ENCODE measurements around the gene GALNT2.

Gene GALNT2

GRCh38 chr1:230197644-230198567 lies 130.9 kb downstream of the GALNT2 start:
- 96% methylated on average over 41 of the region's 41 CpGs for WGBS

GRCh38 chr1:230199034-230199433 lies 132.0 kb downstream of the GALNT2 start:
- WGBS, result 95% methylated on average over 6 of the region's 7 CpGs
- H3K27me3 ChIP-seq (ENCODE audit: insufficient read depth, low read length), result no peaks in the 10 kb centered on the region
- H3K4me1 ChIP-seq (ENCODE audit: insufficient read depth, low read length), result no peaks in the 10 kb centered on the region; the same call in 1 of the 2 replicates
- no peak overlapping the region for H3K27ac ChIP-seq (ENCODE audit: low read depth, low read length)
- no peak overlapping the region for H3K4me3 ChIP-seq (ENCODE audit: low read length)
- no peak overlapping the region for H3K9ac ChIP-seq (ENCODE audit: low read depth, low read length)
- no peaks in the 10 kb centered on the region for H3K9me3 ChIP-seq (ENCODE audit: insufficient read depth, low read depth, low read length)
- H3K36me3 ChIP-seq (ENCODE audit: insufficient read depth, low read length), result peaks cover 5% of the 10 kb centered on the region; the same call in 1 of the 2 replicates

More at GRCh38 chr1:230197644-230198567, 130.9 kb downstream of the GALNT2 start:
- H3K9me3 ChIP-seq (ENCODE audit: insufficient read depth, low read depth, low read length), result no peaks in the 10 kb centered on the region
- H3K27me3 ChIP-seq (ENCODE audit: insufficient read depth, low read length), result no peaks in the 10 kb centered on the region
- H3K27ac ChIP-seq (ENCODE audit: low read depth, low read length), result no peak overlapping the region
- H3K36me3 ChIP-seq (ENCODE audit: insufficient read depth, low read length), result no peaks in the 10 kb centered on the region; the same call in 1 of the 2 replicates
- peaks cover 1% of the 10 kb centered on the region; the same call in 1 of the 2 replicates for H3K4me1 ChIP-seq (ENCODE audit: insufficient read depth, low read length)
- no peak overlapping the region for H3K9ac ChIP-seq (ENCODE audit: low read depth, low read length)
- no peak overlapping the region for H3K4me3 ChIP-seq (ENCODE audit: low read length)

- no peaks in the 10 kb centered on the region for H3K27me3 ChIP-seq (ENCODE audit: insufficient read depth, low read length)
- peaks cover 7% of the 10 kb centered on the region for H3K36me3 ChIP-seq (ENCODE audit: insufficient read depth, low read length)
- H3K4me3 ChIP-seq (ENCODE audit: low read length), result no peak overlapping the region
- H3K4me1 ChIP-seq (ENCODE audit: insufficient read depth, low read length), result no peaks in the 10 kb centered on the region; the same call in 1 of the 2 replicates
- H3K9ac ChIP-seq (ENCODE audit: low read depth, low read length), result no peak overlapping the region
- no peak overlapping the region for H3K27ac ChIP-seq (ENCODE audit: low read depth, low read length)
- H3K9me3 ChIP-seq (ENCODE audit: insufficient read depth, low read depth, low read length), result no peaks in the 10 kb centered on the region
- 96% methylated on average over 4 of the region's 4 CpGs for WGBS
Measured at GRCh38 chr1:230199554-230199953, 132.5 kb downstream of the GALNT2 start.

- 95% methylated on average over 9 of the region's 9 CpGs for WGBS
Measured at GRCh38 chr1:230200276-230200675, 133.2 kb downstream of the GALNT2 start.

GRCh38 chr1:230201445-230201844 lies 134.4 kb downstream of the GALNT2 start:
- H3K9ac ChIP-seq (ENCODE audit: low read depth, low read length), result no peak overlapping the region
- H3K36me3 ChIP-seq (ENCODE audit: insufficient read depth, low read length), result peaks cover 14% of the 10 kb centered on the region
- H3K27ac ChIP-seq (ENCODE audit: low read depth, low read length), result no peak overlapping the region
- WGBS, result 92% methylated on average over 9 of the region's 9 CpGs
- H3K4me1 ChIP-seq (ENCODE audit: insufficient read depth, low read length), result no peaks in the 10 kb centered on the region; the same call in 1 of the 2 replicates
- H3K9me3 ChIP-seq (ENCODE audit: insufficient read depth, low read depth, low read length), result no peaks in the 10 kb centered on the region
- no peak overlapping the region for H3K4me3 ChIP-seq (ENCODE audit: low read length)
- no peaks in the 10 kb centered on the region for H3K27me3 ChIP-seq (ENCODE audit: insufficient read depth, low read length)

More at GRCh38 chr1:230200276-230200675, 133.2 kb downstream of the GALNT2 start:
- H3K27ac ChIP-seq (ENCODE audit: low read depth, low read length), result no peak overlapping the region
- H3K9ac ChIP-seq (ENCODE audit: low read depth, low read length), result no peak overlapping the region
- H3K4me1 ChIP-seq (ENCODE audit: insufficient read depth, low read length), result no peaks in the 10 kb centered on the region; the same call in 1 of the 2 replicates
- H3K27me3 ChIP-seq (ENCODE audit: insufficient read depth, low read length), result no peaks in the 10 kb centered on the region
- no peaks in the 10 kb centered on the region for H3K9me3 ChIP-seq (ENCODE audit: insufficient read depth, low read depth, low read length)
- H3K4me3 ChIP-seq (ENCODE audit: low read length), result no peak overlapping the region
- H3K36me3 ChIP-seq (ENCODE audit: insufficient read depth, low read length), result peaks cover 14% of the 10 kb centered on the region

GRCh38 chr1:230204842-230205241 lies 137.8 kb downstream of the GALNT2 start:
- Histone ChIP-seq H3K4me3 (ENCODE audit: low read length) (no peak overlapping the region), H3K9me3 (ENCODE audit: insufficient read depth, low read depth, low read length) (no peaks in the 10 kb centered on the region), H3K36me3 (ENCODE audit: insufficient read depth, low read length) (peaks cover 14% of the 10 kb centered on the region), H3K4me1 (ENCODE audit: insufficient read depth, low read length) (no peaks in the 10 kb centered on the region; the same call in 1 of the 2 replicates), H3K27ac (ENCODE audit: low read depth, low read length) (no peak overlapping the region), H3K27me3 (ENCODE audit: insufficient read depth, low read length) (no peaks in the 10 kb centered on the region), H3K9ac (ENCODE audit: low read depth, low read length) (no peak overlapping the region)
- 88% methylated on average over 3 of the region's 3 CpGs for WGBS

GRCh38 chr1:230205719-230206198 lies 138.7 kb downstream of the GALNT2 start:
- H3K36me3 ChIP-seq (ENCODE audit: insufficient read depth, low read length), result peaks cover 14% of the 10 kb centered on the region
- H3K4me1 ChIP-seq (ENCODE audit: insufficient read depth, low read length), result no peaks in the 10 kb centered on the region; the same call in 1 of the 2 replicates
- no peak overlapping the region for H3K9ac ChIP-seq (ENCODE audit: low read depth, low read length)
- H3K27ac ChIP-seq (ENCODE audit: low read depth, low read length), result no peak overlapping the region
- H3K9me3 ChIP-seq (ENCODE audit: insufficient read depth, low read depth, low read length), result no peaks in the 10 kb centered on the region
- 85% methylated on average over 7 of the region's 7 CpGs for WGBS
- H3K27me3 ChIP-seq (ENCODE audit: insufficient read depth, low read length), result no peaks in the 10 kb centered on the region
- H3K4me3 ChIP-seq (ENCODE audit: low read length), result no peak overlapping the region

- no peaks in the 10 kb centered on the region for H3K9me3 ChIP-seq (ENCODE audit: insufficient read depth, low read depth, low read length)
- no peak overlapping the region for H3K27ac ChIP-seq (ENCODE audit: low read depth, low read length)
- no peak overlapping the region for H3K9ac ChIP-seq (ENCODE audit: low read depth, low read length)
- H3K4me1 ChIP-seq (ENCODE audit: insufficient read depth, low read length), result no peaks in the 10 kb centered on the region; the same call in 1 of the 2 replicates
- H3K27me3 ChIP-seq (ENCODE audit: insufficient read depth, low read length), result no peaks in the 10 kb centered on the region
- peaks cover 14% of the 10 kb centered on the region for H3K36me3 ChIP-seq (ENCODE audit: insufficient read depth, low read length)
- no peak overlapping the region for H3K4me3 ChIP-seq (ENCODE audit: low read length)
- WGBS, result 93% methylated on average over 2 of the region's 2 CpGs
Measured at GRCh38 chr1:230206207-230206606, 139.2 kb downstream of the GALNT2 start.

- Histone ChIP-seq H3K36me3 (ENCODE audit: insufficient read depth, low read length) (peaks cover 14% of the 10 kb centered on the region), H3K4me3 (ENCODE audit: low read length) (no peak overlapping the region), H3K9ac (ENCODE audit: low read depth, low read length) (no peak overlapping the region), H3K27ac (ENCODE audit: low read depth, low read length) (no peak overlapping the region), H3K27me3 (ENCODE audit: insufficient read depth, low read length) (no peaks in the 10 kb centered on the region), H3K9me3 (ENCODE audit: insufficient read depth, low read depth, low read length) (no peaks in the 10 kb centered on the region), H3K4me1 (ENCODE audit: insufficient read depth, low read length) (no peaks in the 10 kb centered on the region; the same call in 1 of the 2 replicates)
- WGBS, result 78% methylated on average over 4 of the region's 4 CpGs
Measured at GRCh38 chr1:230206976-230207375, 139.9 kb downstream of the GALNT2 start.

- no peak overlapping the region for H3K9ac ChIP-seq (ENCODE audit: low read depth, low read length)
- no peaks in the 10 kb centered on the region; the same call in 1 of the 2 replicates for H3K4me1 ChIP-seq (ENCODE audit: insufficient read depth, low read length)
- no peak overlapping the region for H3K27ac ChIP-seq (ENCODE audit: low read depth, low read length)
- H3K36me3 ChIP-seq (ENCODE audit: insufficient read depth, low read length), result peaks cover 14% of the 10 kb centered on the region
- H3K4me3 ChIP-seq (ENCODE audit: low read length), result no peak overlapping the region
- WGBS, result 89% methylated on average over 5 of the region's 6 CpGs
- H3K27me3 ChIP-seq (ENCODE audit: insufficient read depth, low read length), result no peaks in the 10 kb centered on the region
- no peaks in the 10 kb centered on the region for H3K9me3 ChIP-seq (ENCODE audit: insufficient read depth, low read depth, low read length)
Measured at GRCh38 chr1:230207598-230207997, 140.6 kb downstream of the GALNT2 start.

- Histone ChIP-seq H3K4me3 (ENCODE audit: low read length) (no peak overlapping the region), H3K9me3 (ENCODE audit: insufficient read depth, low read depth, low read length) (no peaks in the 10 kb centered on the region), H3K4me1 (ENCODE audit: insufficient read depth, low read length) (no peaks in the 10 kb centered on the region; the same call in 1 of the 2 replicates), H3K36me3 (ENCODE audit: insufficient read depth, low read length) (peaks cover 10% of the 10 kb centered on the region), H3K27me3 (ENCODE audit: insufficient read depth, low read length) (no peaks in the 10 kb centered on the region), H3K27ac (ENCODE audit: low read depth, low read length) (no peak overlapping the region), H3K9ac (ENCODE audit: low read depth, low read length) (no peak overlapping the region)
- WGBS, result 94% methylated on average over 10 of the region's 10 CpGs
Measured at GRCh38 chr1:230208619-230209261, 141.7 kb downstream of the GALNT2 start.
